HEK293 (cell line): ENCODE data around the gene LIME1.

Experiments used
- MYNN ChIP-seq: fragments of 450-650 bp; formaldehyde crosslinking; IDR thresholded peaks from 2 replicates; pipeline ENCODE4 v1.5.1; 2016; ENCODE audit warnings: missing biosample characterization, missing genetic modification characterization, borderline replicate concordance
- ZBTB1 ChIP-seq: fragments of 450-650 bp; formaldehyde crosslinking; IDR thresholded peaks from 2 replicates; pipeline ENCODE4 v1.5.1; 2016; ENCODE audit warnings: missing biosample characterization, missing genetic modification characterization
- ZNF114 ChIP-seq: fragments of 450-650 bp; formaldehyde crosslinking; IDR thresholded peaks from 2 replicates; pipeline ENCODE4 v1.5.0; 2017; ENCODE audit warnings: missing biosample characterization, missing genetic modification characterization
- ZNF121 ChIP-seq: fragments of 450-650 bp; formaldehyde crosslinking; IDR thresholded peaks from 2 replicates; pipeline ENCODE4 v1.5.1; 2016; ENCODE audit warnings: missing biosample characterization, missing genetic modification characterization
- ZNF133 ChIP-seq: fragments of 450-650 bp; formaldehyde crosslinking; IDR thresholded peaks from 2 replicates; pipeline ENCODE4 v1.5.1; 2016; ENCODE audit warnings: missing biosample characterization, missing genetic modification characterization
- ZNF174 ChIP-seq: fragments of 450-650 bp; formaldehyde crosslinking; IDR thresholded peaks from 2 replicates; pipeline ENCODE4 v1.5.0; 2017; ENCODE audit warnings: missing biosample characterization, mild to moderate bottlenecking, missing genetic modification characterization
- ZNF426 ChIP-seq: fragments of 450-650 bp; formaldehyde crosslinking; IDR thresholded peaks from 2 replicates; pipeline ENCODE4 v1.5.1; 2017; ENCODE audit warnings: missing biosample characterization, missing genetic modification characterization, mild to moderate bottlenecking, inconsistent platforms, moderate library complexity
- ZNF768 ChIP-seq: fragments of 450-650 bp; formaldehyde crosslinking; IDR thresholded peaks from 2 replicates; pipeline ENCODE4 v1.5.1; 2018; ENCODE audit warnings: missing biosample characterization, mild to moderate bottlenecking, missing genetic modification characterization
- ZSCAN30 ChIP-seq: fragments of 450-650 bp; IDR thresholded peaks from 2 replicates; pipeline ENCODE4 v1.5.1; 2018; ENCODE audit warnings: missing biosample characterization, mild to moderate bottlenecking, missing genetic modification characterization, moderate library complexity
- TF ChIP-seq, protein P1 (sequence below): fragments of 450-650 bp; formaldehyde crosslinking; IDR thresholded peaks from 2 replicates; pipeline ENCODE4 v1.5.1; 2016; ENCODE audit warnings: missing biosample characterization, missing genetic modification characterization
- TF ChIP-seq, protein P2 (sequence below): fragments of 450-650 bp; IDR thresholded peaks from 2 replicates; pipeline ENCODE4 v1.5.1; 2018; ENCODE audit warnings: missing biosample characterization, mild to moderate bottlenecking, missing genetic modification characterization
- TF ChIP-seq, protein P3 (sequence below): fragments of 450-650 bp; formaldehyde crosslinking; IDR thresholded peaks from 2 replicates; pipeline ENCODE4 v1.5.1; 2016; ENCODE audit warnings: missing biosample characterization, missing genetic modification characterization

DNA sequence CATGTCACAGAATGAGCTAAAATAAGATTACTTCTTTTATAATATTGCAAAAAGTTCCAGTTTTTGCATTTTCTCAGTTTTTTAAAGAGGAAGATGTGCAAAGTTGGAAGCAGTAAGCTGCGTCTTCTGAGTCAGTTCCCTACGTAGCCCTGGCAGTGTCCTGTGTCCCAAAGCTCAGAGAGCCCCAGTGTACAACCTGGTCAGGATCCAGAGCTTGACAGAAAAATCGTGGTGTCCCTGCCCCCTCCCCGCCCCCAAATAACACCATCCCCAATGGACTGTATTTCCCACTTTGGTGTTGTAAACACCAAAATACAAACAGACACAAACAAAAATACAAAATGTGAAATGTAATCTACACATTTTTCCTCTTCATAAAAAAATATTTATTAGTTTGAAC lies 7.7 kb downstream of the LIME1 start:
- TF ChIP-seq, protein P1, sequence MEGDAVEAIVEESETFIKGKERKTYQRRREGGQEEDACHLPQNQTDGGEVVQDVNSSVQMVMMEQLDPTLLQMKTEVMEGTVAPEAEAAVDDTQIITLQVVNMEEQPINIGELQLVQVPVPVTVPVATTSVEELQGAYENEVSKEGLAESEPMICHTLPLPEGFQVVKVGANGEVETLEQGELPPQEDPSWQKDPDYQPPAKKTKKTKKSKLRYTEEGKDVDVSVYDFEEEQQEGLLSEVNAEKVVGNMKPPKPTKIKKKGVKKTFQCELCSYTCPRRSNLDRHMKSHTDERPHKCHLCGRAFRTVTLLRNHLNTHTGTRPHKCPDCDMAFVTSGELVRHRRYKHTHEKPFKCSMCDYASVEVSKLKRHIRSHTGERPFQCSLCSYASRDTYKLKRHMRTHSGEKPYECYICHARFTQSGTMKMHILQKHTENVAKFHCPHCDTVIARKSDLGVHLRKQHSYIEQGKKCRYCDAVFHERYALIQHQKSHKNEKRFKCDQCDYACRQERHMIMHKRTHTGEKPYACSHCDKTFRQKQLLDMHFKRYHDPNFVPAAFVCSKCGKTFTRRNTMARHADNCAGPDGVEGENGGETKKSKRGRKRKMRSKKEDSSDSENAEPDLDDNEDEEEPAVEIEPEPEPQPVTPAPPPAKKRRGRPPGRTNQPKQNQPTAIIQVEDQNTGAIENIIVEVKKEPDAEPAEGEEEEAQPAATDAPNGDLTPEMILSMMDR (tag by site-specific recombination), result no peak
- TF ChIP-seq, protein P2, sequence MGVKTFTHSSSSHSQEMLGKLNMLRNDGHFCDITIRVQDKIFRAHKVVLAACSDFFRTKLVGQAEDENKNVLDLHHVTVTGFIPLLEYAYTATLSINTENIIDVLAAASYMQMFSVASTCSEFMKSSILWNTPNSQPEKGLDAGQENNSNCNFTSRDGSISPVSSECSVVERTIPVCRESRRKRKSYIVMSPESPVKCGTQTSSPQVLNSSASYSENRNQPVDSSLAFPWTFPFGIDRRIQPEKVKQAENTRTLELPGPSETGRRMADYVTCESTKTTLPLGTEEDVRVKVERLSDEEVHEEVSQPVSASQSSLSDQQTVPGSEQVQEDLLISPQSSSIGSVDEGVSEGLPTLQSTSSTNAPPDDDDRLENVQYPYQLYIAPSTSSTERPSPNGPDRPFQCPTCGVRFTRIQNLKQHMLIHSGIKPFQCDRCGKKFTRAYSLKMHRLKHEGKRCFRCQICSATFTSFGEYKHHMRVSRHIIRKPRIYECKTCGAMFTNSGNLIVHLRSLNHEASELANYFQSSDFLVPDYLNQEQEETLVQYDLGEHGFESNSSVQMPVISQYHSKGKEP (tag by site-specific recombination), result no peak
- no peak for TF ChIP-seq MYNN (tag by site-specific recombination)
- TF ChIP-seq, protein P3, sequence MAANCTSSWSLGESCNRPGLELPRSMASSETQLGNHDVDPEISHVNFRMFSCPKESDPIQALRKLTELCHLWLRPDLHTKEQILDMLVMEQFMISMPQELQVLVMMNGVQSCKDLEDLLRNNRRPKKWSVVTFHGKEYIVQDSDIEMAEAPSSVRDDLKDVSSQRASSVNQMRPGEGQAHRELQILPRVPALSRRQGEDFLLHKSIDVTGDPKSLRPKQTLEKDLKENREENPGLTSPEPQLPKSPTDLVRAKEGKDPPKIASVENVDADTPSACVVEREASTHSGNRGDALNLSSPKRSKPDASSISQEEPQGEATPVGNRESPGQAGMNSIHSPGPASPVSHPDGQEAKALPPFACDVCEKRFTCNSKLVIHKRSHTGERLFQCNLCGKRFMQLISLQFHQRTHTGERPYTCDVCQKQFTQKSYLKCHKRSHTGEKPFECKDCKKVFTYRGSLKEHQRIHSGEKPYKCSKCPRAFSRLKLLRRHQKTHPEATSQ, result no peak
- no peak for TF ChIP-seq ZNF174 (tag by site-specific recombination)
- TF ChIP-seq ZNF114, result no peak
- no peak for TF ChIP-seq ZNF133 (tag by site-specific recombination)
- no peak for TF ChIP-seq ZNF121 (tag by site-specific recombination)
- no peak for TF ChIP-seq ZNF426 (tag by site-specific recombination)
- no peak for TF ChIP-seq ZNF768 (tag by site-specific recombination)
- TF ChIP-seq ZSCAN30 (tag by site-specific recombination), result no peak
- TF ChIP-seq ZBTB1 (tag by site-specific recombination), result no peak
